ENCODE measurements around the gene VPS39. TPM values are rescaled to one million over a fixed set of nuclear protein-coding genes. Genes with fewer than 3 reads are reported as not detected.

The VPS39 gene
- total and polyA plus RNA-seq, 2 of the 13 experiments (the other 11 are each of a cell fraction or from before 2014, with no cell fraction given) = 22.9 to 32.0 TPM

DNA sequence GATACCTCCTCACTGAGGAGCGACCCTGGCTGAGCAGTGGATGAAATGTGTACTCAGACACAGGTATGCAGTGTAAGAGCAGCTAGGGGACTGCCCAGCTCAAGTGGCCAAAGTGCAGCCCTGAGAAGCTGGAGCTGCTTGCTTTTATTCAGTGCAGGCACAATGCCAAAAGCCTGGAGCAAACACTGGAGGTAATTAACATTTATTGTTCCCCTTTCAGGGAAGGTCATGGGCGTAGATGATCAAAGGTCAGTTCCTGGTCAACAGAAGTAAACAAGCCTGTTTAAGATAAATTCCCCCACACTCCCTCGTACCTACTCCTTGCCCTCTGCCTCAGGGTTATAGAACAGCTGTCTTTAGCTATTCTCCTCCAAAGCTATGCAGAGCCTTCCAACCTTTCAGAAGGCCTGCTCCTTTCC lies 69.1 kb downstream of the VPS39 start (continued):
- TF ChIP-seq RAD51 (IDR thresholded peaks at IDR 0.05; ENCODE audit: borderline replicate concordance) (no peak), RFX5 (IDR thresholded peaks at IDR 0.05; ENCODE audit: low read depth, low read length) (no peak), ZBTB39 (CRISPR knock-in tag; IDR thresholded peaks at IDR 0.05) (no peak), MIER2 (CRISPR knock-in tag; IDR thresholded peaks at IDR 0.05) (peak; percentile 79), YEATS4 (CRISPR knock-in tag; IDR thresholded peaks at IDR 0.05; ENCODE audit: borderline replicate concordance) (peak; percentile 61; the same call in 1 of the 2 replicates), ZNF710 (CRISPR knock-in tag; IDR thresholded peaks at IDR 0.05; ENCODE audit: borderline replicate concordance) (peak; percentile 74; the same call in 1 of the 2 replicates), THAP9 (CRISPR knock-in tag; IDR thresholded peaks at IDR 0.05; ENCODE audit: borderline replicate concordance) (no peak)
- TF ChIP-seq, protein P1, sequence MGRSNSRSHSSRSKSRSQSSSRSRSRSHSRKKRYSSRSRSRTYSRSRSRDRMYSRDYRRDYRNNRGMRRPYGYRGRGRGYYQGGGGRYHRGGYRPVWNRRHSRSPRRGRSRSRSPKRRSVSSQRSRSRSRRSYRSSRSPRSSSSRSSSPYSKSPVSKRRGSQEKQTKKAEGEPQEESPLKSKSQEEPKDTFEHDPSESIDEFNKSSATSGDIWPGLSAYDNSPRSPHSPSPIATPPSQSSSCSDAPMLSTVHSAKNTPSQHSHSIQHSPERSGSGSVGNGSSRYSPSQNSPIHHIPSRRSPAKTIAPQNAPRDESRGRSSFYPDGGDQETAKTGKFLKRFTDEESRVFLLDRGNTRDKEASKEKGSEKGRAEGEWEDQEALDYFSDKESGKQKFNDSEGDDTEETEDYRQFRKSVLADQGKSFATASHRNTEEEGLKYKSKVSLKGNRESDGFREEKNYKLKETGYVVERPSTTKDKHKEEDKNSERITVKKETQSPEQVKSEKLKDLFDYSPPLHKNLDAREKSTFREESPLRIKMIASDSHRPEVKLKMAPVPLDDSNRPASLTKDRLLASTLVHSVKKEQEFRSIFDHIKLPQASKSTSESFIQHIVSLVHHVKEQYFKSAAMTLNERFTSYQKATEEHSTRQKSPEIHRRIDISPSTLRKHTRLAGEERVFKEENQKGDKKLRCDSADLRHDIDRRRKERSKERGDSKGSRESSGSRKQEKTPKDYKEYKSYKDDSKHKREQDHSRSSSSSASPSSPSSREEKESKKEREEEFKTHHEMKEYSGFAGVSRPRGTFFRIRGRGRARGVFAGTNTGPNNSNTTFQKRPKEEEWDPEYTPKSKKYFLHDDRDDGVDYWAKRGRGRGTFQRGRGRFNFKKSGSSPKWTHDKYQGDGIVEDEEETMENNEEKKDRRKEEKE (IDR thresholded peaks at IDR 0.05) = no peak
- TF ChIP-seq, protein P2, sequence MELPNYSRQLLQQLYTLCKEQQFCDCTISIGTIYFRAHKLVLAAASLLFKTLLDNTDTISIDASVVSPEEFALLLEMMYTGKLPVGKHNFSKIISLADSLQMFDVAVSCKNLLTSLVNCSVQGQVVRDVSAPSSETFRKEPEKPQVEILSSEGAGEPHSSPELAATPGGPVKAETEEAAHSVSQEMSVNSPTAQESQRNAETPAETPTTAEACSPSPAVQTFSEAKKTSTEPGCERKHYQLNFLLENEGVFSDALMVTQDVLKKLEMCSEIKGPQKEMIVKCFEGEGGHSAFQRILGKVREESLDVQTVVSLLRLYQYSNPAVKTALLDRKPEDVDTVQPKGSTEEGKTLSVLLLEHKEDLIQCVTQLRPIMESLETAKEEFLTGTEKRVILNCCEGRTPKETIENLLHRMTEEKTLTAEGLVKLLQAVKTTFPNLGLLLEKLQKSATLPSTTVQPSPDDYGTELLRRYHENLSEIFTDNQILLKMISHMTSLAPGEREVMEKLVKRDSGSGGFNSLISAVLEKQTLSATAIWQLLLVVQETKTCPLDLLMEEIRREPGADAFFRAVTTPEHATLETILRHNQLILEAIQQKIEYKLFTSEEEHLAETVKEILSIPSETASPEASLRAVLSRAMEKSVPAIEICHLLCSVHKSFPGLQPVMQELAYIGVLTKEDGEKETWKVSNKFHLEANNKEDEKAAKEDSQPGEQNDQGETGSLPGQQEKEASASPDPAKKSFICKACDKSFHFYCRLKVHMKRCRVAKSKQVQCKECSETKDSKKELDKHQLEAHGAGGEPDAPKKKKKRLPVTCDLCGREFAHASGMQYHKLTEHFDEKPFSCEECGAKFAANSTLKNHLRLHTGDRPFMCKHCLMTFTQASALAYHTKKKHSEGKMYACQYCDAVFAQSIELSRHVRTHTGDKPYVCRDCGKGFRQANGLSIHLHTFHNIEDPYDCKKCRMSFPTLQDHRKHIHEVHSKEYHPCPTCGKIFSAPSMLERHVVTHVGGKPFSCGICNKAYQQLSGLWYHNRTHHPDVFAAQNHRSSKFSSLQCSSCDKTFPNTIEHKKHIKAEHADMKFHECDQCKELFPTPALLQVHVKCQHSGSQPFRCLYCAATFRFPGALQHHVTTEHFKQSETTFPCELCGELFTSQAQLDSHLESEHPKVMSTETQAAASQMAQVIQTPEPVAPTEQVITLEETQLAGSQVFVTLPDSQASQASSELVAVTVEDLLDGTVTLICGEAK (IDR thresholded peaks at IDR 0.05) = no peak
- TF ChIP-seq, protein P2 (CRISPR knock-in tag; IDR thresholded peaks at IDR 0.05) = peak; percentile 91

Measured in HepG2 (cell line).